MCF 10A (cell line): ENCODE measurements around the gene N4BP2L2. TPM values are rescaled to one million over a fixed set of nuclear protein-coding genes. Genes with fewer than 3 reads are reported as not detected.

Source experiments
- BruUV-seq: library from RNA; stranded (reverse); fragments of 400-500 nt; replicated peaks from 2 replicates; lab custom pipeline; 2021; lab: Mats Ljungman, UMichigan
- CTCF ChIA-PET: fragments of 300-600 bp; sonication (Branson Sonifier 250); formaldehyde crosslinking; extraction: SDS; loops from one replicate; lab custom pipeline; 2021; ENCODE audit warnings: antibody characterized with exemption, inconsistent platforms; lab: Yijun Ruan, JAX
- POLR2A ChIA-PET: fragments of 300-600, 350-650 bp; sonication (Branson Sonifier 250); formaldehyde crosslinking; extraction: SDS; loops from one replicate; lab custom pipeline; 2020; ENCODE audit warnings: antibody characterized with exemption, inconsistent platforms; lab: Yijun Ruan, JAX
- DNase-seq: peaks from one replicate; pipeline ENCODE4 v3.0.0-alpha.2; 2018; ENCODE audit not compliant: unreplicated experiment
- H3K27ac Mint-ChIP-seq: one replicate; pipeline ENCODE4 v1.8.0; 2022; ENCODE audit warnings: mild to moderate bottlenecking, low read depth, mixed read lengths; ENCODE audit not compliant: unreplicated experiment
- H3K27me3 Mint-ChIP-seq: one replicate; pipeline ENCODE4 v1.8.0; 2022; ENCODE audit warnings: mixed read lengths; ENCODE audit not compliant: insufficient read depth, unreplicated experiment
- H3K36me3 Mint-ChIP-seq: one replicate; pipeline ENCODE4 v1.8.0; 2022; ENCODE audit warnings: mild to moderate bottlenecking, moderate library complexity, mixed read lengths; ENCODE audit not compliant: insufficient read depth, unreplicated experiment
- H3K4me1 Mint-ChIP-seq: one replicate; pipeline ENCODE4 v1.8.0; 2022; ENCODE audit warnings: mixed read lengths; ENCODE audit not compliant: insufficient read depth, unreplicated experiment
- H3K4me3 Mint-ChIP-seq: one replicate; pipeline ENCODE4 v1.8.0; 2022; ENCODE audit warnings: mild to moderate bottlenecking, moderate library complexity, mixed read lengths; ENCODE audit not compliant: unreplicated experiment
- H3K9me3 Mint-ChIP-seq: one replicate; pipeline ENCODE4 v1.8.0; 2022; ENCODE audit warnings: mixed read lengths; ENCODE audit not compliant: unreplicated experiment
- intact Hi-C: fragments of 100-400 bp; cut with micrococcal nuclease; formaldehyde crosslinking; loops from 2 replicates; pipeline ENCODE4 v1.14.1; 2022
- total RNA-seq: library from RNA; stranded (reverse); gene quantifications from 2 replicates; pipeline ENCODE4 v1.2.3, GENCODE V29; 2022
- TF ChIP-seq, protein P1 (sequence below): fragments of 200-600 bp; IDR thresholded peaks from one replicate; pipeline ENCODE4 v1.8.0; 2022; ENCODE audit warnings: antibody characterized with exemption, mild to moderate bottlenecking; ENCODE audit not compliant: unreplicated experiment

N4BP2L2 gene
- total RNA-seq, 1 experiment from 2014 or later, result 113 TPM

DNA sequence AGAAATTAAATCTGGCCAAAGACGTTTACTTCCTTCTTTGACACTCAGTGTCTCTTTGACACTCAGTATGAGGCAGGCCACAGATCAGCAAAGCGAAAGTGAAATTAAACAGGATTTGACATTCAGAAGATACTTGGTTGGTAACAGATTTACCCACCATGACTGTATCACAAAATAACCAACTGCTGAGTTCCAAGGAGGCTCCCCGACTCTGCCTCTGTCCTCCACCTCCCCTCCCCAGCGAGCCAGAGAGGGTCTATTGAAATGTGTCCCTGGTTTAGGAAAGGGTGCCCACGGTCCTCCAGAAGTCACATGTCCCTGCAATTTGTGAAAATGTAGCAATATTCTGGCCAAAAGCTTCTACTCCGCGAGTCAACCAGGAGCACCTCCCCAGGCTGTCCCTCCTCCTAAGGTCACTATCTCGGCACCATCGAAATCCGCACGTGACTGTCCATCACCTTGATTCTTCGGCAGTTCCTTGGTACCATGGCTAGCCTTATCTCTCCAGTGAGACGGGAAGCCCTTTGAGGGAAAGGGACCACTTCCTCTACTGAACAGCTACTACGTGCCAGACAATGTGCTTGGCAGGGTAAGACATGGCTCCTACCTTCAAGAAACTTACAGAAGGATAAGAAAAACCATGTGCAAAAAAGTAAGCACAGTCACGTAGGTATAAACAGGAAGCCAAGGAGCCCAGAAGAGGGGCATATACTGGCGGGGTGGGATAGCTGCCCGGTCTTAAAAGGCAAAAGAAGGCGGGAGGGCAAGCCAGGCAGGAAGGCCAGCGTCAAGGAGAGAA is 112.2 kb downstream of the N4BP2L2 start:
- intact Hi-C loops, result no loop called here
- Mint-ChIP-seq H3K9me3 (no peaks in the 10 kb centered on the region), H3K27me3 (no peaks in the 10 kb centered on the region), H3K36me3 (peaks cover 38% of the 10 kb centered on the region), H3K4me3 (peak overlapping the region; percentile 62), H3K4me1 (peaks cover 5% of the 10 kb centered on the region), H3K27ac (peak overlapping the region; percentile 74)
- ChIA-PET POLR2A (interaction anchor here (0.6 kb wide), 1 partner anchor 112 kb away, joined by 3 read pairs; no protein-coding TSS in a partner anchor), CTCF (interaction anchor here (0.7 kb wide), 2 partner anchors 207 to 521 kb away, joined by 3 read pairs; no protein-coding TSS in a partner anchor)
- TF ChIP-seq, protein P1, sequence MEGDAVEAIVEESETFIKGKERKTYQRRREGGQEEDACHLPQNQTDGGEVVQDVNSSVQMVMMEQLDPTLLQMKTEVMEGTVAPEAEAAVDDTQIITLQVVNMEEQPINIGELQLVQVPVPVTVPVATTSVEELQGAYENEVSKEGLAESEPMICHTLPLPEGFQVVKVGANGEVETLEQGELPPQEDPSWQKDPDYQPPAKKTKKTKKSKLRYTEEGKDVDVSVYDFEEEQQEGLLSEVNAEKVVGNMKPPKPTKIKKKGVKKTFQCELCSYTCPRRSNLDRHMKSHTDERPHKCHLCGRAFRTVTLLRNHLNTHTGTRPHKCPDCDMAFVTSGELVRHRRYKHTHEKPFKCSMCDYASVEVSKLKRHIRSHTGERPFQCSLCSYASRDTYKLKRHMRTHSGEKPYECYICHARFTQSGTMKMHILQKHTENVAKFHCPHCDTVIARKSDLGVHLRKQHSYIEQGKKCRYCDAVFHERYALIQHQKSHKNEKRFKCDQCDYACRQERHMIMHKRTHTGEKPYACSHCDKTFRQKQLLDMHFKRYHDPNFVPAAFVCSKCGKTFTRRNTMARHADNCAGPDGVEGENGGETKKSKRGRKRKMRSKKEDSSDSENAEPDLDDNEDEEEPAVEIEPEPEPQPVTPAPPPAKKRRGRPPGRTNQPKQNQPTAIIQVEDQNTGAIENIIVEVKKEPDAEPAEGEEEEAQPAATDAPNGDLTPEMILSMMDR, result no peak
- DNase-seq, result no peak
- no TSS peak for BruUV-seq

DNA sequence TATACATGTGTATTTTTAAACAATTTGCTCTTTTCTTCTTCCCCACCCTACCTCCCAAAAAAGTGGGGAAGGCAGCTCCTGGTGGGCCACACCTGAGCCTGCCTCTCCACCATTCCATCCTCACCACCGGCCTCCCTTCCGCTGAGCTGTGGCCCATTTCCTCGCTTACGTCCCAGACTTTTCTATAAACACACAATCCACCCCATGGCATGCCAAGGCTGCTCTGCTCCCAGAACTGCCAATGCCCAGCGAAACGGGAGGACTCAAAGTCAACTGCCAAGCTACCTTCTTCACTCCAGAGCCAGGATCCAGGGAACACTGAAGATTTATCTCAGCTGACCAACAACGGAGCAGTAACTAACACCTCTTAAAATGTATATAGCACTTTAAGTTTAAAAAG is 113.4 kb downstream of the N4BP2L2 start:
- BruUV-seq, result no TSS peak
- peaks cover 26% of the 10 kb centered on the region for H3K36me3 Mint-ChIP-seq
- no peaks in the 10 kb centered on the region for H3K27me3 Mint-ChIP-seq
- POLR2A ChIA-PET, result interaction anchor here (0.7 kb wide), 1 partner anchor 16 kb away, joined by 3 read pairs; no protein-coding TSS in a partner anchor
- CTCF ChIA-PET, result interaction anchor here (0.6 kb wide), 1 partner anchor 1118 kb away, joined by 3 read pairs; no protein-coding TSS in a partner anchor
- H3K4me3 Mint-ChIP-seq, result no peak overlapping the region
- H3K9me3 Mint-ChIP-seq, result no peaks in the 10 kb centered on the region
- TF ChIP-seq, protein P1, result no peak
- no peak for DNase-seq
- intact Hi-C loops, result no loop called here
- H3K27ac Mint-ChIP-seq, result no peak overlapping the region
- H3K4me1 Mint-ChIP-seq, result peaks cover 5% of the 10 kb centered on the region

- Mint-ChIP-seq H3K27ac (no peak overlapping the region), H3K27me3 (no peaks in the 10 kb centered on the region), H3K9me3 (no peaks in the 10 kb centered on the region), H3K36me3 (peaks cover 21% of the 10 kb centered on the region), H3K4me3 (no peak overlapping the region), H3K4me1 (peaks cover 5% of the 10 kb centered on the region)
- ChIA-PET POLR2A (interaction anchor here (0.8 to 1.2 kb wide), 3 partner anchors 9 to 15 kb away, joined by 3 to 4 read pairs (median 3); no protein-coding TSS in a partner anchor), CTCF (interaction anchor here (0.6 kb wide), 1 partner anchor 46 kb away, joined by 3 read pairs; no protein-coding TSS in a partner anchor)
- TF ChIP-seq, protein P1, result no peak
- DNase-seq, result no peak
- BruUV-seq, result no TSS peak
- intact Hi-C loops, result no loop called here
Observed at GRCh38 chr13:32423592-32423991, 115.0 kb downstream of the N4BP2L2 start.

DNA sequence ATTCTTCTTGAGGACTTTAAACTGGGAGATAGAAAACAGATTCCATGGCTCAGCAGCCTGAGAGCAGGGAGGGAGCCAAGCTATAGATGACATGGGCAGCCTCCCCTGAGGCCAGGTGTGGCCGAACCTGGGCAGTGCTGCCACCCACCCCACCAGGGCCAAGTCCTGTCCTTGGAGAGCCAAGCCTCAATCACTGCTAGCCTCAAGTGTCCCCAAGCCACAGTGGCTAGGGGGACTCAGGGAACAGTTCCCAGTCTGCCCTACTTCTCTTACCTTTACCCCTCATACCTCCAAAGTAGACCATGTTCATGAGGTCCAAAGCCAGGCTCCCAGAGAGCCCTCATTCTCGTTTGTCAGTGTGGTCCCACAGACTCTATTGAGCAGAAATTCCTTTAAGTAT is 118.7 kb downstream of the N4BP2L2 start:
- H3K4me1 Mint-ChIP-seq, result no peaks in the 10 kb centered on the region
- H3K9me3 Mint-ChIP-seq, result no peaks in the 10 kb centered on the region
- DNase-seq, result no peak
- H3K27me3 Mint-ChIP-seq, result no peaks in the 10 kb centered on the region
- CTCF ChIA-PET, result interaction anchor here (0.6 kb wide), 1 partner anchor 12 kb away, joined by 4 read pairs; no protein-coding TSS in a partner anchor
- intact Hi-C loops, result no loop called here
- H3K4me3 Mint-ChIP-seq, result no peak overlapping the region
- no peak overlapping the region for H3K27ac Mint-ChIP-seq
- H3K36me3 Mint-ChIP-seq, result peaks cover 9% of the 10 kb centered on the region
- POLR2A ChIA-PET, result no interaction called here
- no TSS peak for BruUV-seq
- TF ChIP-seq, protein P1, result no peak
